GM12892 (cell line): ENCODE measurements around the gene ANAPC2.
A peak's percentile ranks its signal among the peaks of the same experiment; 100 is the strongest.

Experiments used
- POLR2A ChIP-seq: IDR thresholded peaks from 2 replicates; pipeline ENCODE4 v1.6.1; 2011; ENCODE audit warnings: low read depth, low read length, control low read depth
- POLR2AphosphoS5 ChIP-seq: IDR thresholded peaks from 2 replicates; pipeline ENCODE4 v1.6.1; 2011; ENCODE audit warnings: low read depth, low read length, control low read depth
- TAF1 ChIP-seq: IDR thresholded peaks from 2 replicates; pipeline ENCODE4 v1.6.1; 2011; ENCODE audit warnings: low read depth, mild to moderate bottlenecking, control low read depth, low read length, borderline replicate concordance

GRCh38 chr9:137223078-137223970 lies 35.0 kb upstream of the ANAPC2 start:
- peak; percentile 72; the same call in 1 of the 2 replicates for TF ChIP-seq POLR2A
- TF ChIP-seq POLR2AphosphoS5 = peak; percentile 52; the same call in 1 of the 2 replicates
- 0 out of 2 replicates have a peak, but pooled peaks have one; percentile 18 for TF ChIP-seq TAF1
